ENCODE data around the gene LHFPL4.
"Not testable (repeated sequence)": the region's sequence is repeated elsewhere in the genome, so short reads cannot be mapped to it uniquely, and the experiment has no call there.

The LHFPL4 gene

GRCh38 chr3:9553021-9553947 is at the start of gene LHFPL4:
Gene LHFPL4 (minus strand): TSS chr3:9553822. CDS start chr3:9552679, 1,143 bp downstream.
- peak; percentile 46 for DNase-seq

- no peak for DNase-seq
These were observed 49.0 kb upstream of the LHFPL4 start for GRCh38 chr3:9602620-9603019.

DNA sequence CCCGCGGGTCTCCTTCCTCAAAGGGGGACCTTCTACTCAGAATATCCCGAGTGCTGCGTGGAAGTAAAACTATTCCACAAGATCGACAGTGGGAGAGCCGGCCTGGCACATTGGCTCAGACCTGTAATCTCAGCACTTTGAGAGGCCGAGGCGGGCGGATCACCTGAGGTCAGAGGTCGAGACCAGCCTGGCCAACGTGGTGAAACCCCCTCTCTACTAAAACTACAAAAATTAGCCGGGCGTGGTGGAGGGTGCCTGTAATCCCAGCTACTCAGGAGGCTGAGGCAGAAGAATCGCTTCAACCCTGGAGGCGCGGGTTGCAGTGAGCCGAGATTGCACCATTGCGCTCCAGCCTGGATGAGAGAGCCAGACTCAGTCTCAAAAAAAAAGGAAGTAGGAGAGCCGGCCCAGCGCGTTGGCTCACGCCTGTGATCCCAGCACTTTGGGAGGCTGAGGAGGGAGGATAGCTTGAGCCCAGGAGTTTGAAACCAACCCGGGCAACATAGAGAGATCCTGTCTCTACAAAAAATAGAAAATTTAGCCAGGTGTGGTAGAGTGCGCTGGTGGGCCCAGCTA is 47.5 kb upstream of the LHFPL4 start:
- not testable (repeated sequence) for DNase-seq

DNA sequence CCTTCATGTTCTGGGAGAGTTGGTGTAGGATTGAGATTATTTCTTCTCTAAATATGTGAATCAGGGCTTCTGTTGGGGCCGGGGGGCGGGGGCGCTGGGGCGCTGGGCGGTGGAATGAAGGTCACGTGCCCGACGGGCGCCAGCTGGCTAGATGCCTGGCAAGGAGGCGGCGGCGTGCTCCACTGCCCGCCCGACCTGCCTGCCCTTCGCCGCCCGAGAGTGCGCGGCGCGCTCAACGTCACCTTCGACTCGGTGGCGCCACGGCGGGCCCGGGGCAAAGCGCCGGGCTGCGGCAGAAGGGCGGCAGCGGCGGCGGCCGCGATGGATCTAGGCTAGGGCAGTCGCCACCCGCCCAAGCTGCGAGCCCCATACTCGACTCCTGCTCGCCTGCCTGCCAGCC is 47.0 kb upstream of the LHFPL4 start:
- DNase-seq, result peak; percentile 59

DNA sequence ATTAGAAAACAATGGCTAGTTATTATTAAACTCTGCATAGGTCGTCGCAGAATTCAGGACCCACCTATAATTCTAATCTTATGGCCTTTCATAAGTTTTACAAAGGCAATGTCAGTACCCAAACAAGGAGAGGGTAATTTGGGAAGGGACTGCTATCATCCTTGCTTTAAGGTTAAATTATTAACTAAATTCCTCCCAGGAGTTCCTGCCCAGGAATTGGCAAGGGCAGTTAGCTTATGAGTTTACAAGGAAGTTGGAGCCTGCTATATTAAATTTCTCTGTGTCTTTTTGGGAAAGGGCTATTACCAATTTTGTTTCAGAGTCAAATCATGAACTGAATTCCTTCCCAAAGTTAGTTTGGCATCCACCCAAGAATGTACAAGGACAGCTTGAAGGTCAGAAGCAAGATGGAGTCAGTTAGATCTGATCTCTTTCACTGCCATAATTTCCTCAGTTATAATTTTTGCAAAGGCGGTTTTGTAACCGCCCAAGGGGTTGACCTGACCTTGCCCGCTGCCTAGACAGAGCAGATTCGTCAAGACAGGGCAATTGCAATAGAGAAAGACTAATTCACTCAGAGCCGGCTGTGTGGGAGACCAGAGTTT is 45.3 kb upstream of the LHFPL4 start:
- DNase-seq, result no peak

DNA sequence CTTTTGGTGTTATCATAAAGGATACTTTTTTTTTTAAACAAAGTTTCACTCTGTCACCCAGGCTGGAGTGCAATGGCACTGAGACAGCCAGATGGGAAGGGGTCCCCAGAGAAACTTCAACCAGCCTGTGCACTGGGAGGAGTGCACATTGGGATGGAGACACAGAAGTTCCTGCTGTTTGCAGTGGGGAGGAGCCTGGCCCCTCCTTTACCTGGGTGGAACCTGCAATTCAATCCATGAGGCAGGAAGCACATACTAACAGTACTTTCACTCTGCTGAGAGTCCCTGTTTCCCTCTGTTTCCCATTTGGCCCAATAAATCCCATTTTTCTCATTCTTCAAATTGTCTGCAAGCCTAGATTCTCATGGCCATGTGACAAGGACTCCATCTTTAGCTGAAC is 42.3 kb upstream of the LHFPL4 start:
- DNase-seq, result peak; percentile 1

DNA sequence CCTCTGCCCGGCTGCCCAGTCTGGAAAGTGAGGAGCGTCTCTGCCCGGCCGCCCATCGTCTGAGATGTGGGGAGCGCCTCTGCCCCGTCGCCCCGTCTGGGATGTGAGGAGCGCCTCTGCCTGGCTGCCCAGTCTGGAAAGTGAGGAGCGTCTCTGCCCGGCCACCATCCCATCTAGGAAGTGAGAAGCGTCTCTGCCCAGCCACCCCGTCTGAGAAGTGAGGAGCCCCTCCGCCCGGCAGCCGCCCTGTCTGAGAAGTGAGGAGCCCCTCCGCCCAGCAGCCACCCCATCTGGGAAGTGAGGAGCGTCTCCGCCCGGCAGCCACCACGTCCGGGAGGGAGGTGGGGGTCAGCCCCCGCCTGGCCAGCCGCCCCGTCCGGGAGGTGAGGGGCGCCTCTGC is 38.2 kb upstream of the LHFPL4 start:
- DNase-seq, result not testable (repeated sequence)

GRCh38 chr3:9590282-9590791 is 36.7 kb upstream of the LHFPL4 start:
- DNase-seq, result no peak

DNA sequence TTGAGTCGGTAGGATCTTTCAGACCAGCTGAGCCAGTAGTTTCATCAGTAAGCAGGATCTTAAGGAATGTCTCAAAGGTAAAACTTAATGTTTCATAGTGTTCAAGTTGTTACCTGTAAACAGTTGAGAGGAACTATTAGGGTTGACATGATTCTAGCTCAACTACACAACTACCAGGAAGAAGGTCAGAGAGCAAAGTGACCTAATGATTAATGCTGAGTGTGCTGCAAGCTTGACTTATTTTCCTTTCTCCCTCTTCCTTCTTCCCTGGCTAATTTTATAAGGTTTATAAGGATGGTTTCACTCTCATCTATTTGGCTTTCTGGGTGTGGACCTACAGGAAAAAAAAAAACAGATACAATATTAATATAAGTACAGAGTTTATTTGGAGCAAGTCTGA is 30.2 kb upstream of the LHFPL4 start:
- DNase-seq, result no peak

DNA sequence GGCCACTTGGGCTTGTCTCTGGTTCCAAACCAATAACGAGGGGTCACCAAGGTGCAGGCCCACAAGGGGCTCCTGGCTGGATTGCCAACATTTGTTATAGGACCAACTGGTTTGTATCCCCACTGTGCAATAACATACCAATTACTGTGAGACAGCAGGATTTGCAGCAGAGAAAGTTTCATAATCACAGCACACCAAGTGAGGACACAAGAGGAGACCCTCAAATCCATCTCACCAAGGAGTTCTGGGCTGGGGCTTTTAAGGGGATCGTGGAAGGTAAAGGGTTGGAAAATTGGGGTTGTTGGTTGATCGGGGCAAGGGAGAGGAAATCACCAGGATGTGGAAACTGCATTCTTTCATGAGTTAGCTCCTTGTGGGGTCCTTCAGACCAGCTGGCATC is 29.7 kb upstream of the LHFPL4 start:
- DNase-seq, result no peak

- no peak for DNase-seq
These were observed 28.7 kb upstream of the LHFPL4 start for GRCh38 chr3:9582332-9582731.

GRCh38 chr3:9581742-9582141 is 28.1 kb upstream of the LHFPL4 start:
- no peak for DNase-seq

- no peak for DNase-seq
These were observed 15.4 kb upstream of the LHFPL4 start for GRCh38 chr3:9569054-9569453.

DNA sequence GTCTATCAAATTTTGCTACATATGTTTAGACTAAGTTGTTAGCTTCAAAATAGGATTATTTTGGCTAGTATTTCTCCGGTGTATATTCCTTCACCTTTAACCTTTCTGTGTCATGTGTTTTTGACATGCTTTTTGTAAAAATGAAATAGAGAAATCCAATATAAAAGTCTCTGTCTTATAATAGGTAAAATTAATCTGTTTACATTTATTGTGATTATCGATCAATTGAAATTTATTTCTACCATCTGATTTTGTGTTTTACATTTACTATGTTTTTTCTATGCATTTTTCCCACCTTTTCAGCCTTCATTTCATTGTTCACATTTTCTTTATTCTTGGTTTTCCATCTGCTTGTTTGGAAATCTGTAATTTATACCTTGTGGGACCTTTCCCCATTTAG is 11.7 kb upstream of the LHFPL4 start:
- DNase-seq, result no peak

- no peak for DNase-seq
These were observed 10.2 kb upstream of the LHFPL4 start for GRCh38 chr3:9563851-9564250.

GRCh38 chr3:9560056-9560455 is 6.4 kb upstream of the LHFPL4 start:
- DNase-seq, result not testable (repeated sequence)

DNA sequence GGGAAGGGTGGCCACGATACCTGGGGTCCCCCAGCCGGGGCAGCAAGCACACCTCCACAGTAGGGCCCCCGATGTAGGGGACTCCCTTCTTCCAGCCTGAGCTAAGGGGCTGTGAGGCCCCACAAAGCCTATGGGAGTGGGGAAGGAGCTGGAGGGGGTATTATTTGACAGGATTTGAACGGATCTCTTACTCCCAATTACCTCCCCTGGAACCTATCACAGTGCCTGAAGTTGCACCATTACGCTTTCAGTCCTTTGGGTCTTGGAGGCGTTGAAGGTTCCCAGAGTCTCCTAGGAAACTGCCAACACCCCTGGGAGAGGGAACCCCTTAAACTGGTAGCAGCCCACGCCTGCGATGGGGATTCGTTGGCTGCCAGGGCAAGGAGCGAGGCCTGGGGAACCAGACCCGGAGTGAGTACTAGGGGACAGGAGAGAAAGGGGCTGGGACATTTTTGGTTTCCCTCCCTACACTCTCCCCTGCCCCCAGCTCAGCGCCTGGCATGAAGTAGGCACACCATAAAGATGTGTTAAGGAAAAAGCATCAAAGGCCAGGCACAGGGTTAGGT is 409 bp upstream of the LHFPL4 start:
- peak; percentile 29 for DNase-seq

DNA sequence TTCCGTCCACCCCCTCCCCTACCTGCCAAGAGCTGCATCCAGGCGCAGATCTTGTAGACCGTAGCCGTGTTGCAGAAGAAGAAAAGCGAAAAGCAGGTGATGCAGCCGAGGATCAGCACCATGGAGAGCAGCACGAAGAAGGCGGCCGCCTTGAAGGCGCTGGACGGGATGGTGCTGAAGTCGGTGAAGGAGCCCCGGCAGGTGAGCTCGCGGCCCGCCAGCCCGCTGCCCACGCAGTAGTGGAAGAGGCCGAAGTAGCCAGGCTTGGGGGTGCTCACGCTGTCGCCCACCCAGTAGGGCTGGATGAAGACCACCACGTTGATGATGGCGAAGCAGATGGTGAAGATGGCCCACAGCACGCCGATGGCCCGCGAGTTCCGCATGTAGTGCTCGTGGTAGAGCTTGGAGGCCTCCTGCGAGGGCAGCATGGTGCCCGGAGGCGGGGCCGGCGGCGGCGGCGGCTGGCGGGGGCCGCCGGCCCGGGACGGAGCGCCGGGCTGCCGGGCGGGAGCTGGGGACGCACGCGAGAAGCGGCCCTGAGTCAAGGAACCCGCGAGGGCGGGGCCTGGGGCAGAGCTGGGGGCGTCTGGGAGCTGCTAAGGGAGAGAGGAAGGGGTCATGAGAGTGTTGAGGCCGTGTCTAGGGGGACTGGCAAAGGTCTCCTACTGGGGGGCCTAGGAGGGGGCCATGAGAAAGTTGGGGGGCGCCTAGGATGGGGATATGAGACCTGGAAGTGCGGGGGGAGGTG is 1.2 kb downstream of the LHFPL4 start:
- DNase-seq, result peak; percentile 43

- no peak for DNase-seq
These were observed 2.6 kb downstream of the LHFPL4 start for GRCh38 chr3:9550999-9551398.

GRCh38 chr3:9549600-9549999 is 4.0 kb downstream of the LHFPL4 start:
- no peak for DNase-seq

- DNase-seq, result no peak
These were observed 4.6 kb downstream of the LHFPL4 start for GRCh38 chr3:9548991-9549390.

- DNase-seq, result no peak
These were observed 11.4 kb downstream of the LHFPL4 start for GRCh38 chr3:9542182-9542581.

- no peak for DNase-seq
These were observed 17.4 kb downstream of the LHFPL4 start for GRCh38 chr3:9536212-9536611.

Data from NCI-H69 (cell line).